K562 (cell line): ENCODE measurements around the gene SCN5A. TPM values are rescaled to one million over a fixed set of nuclear protein-coding genes. Genes with fewer than 3 reads are reported as not detected.

ENCODE experiments used
- ATAC-seq: fragments of 200-7000 bp; cut with Tn5 transposase; 3 replicates; pipeline ENCODE4 v1.9.1; 2020; ENCODE audit warnings: moderate library complexity
- BruUV-seq: library from RNA; stranded (reverse); fragments of 400-500 nt; replicated peaks from 2 replicates; lab custom pipeline; 2021; lab: Mats Ljungman, UMichigan
- CTCF ChIA-PET: fragments of 300-600 bp; formaldehyde crosslinking; extraction: SDS; loops from one replicate; lab custom pipeline; 2021; ENCODE audit warnings: low intra/inter-chr PET ratio; lab: Yijun Ruan, JAX
- POLR2A ChIA-PET: fragments of 300-600, 350-650 bp; sonication (Branson Sonifier 250); formaldehyde crosslinking; extraction: SDS; loops from one replicate; lab custom pipeline; 2021; ENCODE audit warnings: antibody characterized with exemption, inconsistent platforms; lab: Yijun Ruan, JAX
- DNase-seq, 4 experiments: peaks; one replicate each; pipeline versions ENCODE4 v3.0.0 to v3.0.0-alpha.2; 2011 to 2018; ENCODE audit warnings: low spot score in 3 of 4, mixed read lengths in 3 of 4; ENCODE audit errors: extremely low read depth in 1 of 4
- FAIRE-seq: peaks from 2 replicates; lab custom pipeline; 2011; peaks lifted over from hg19 to GRCh38; lab: Jason Lieb, UNC
- H2AFZ ChIP-seq: 2 replicates; pipeline ENCODE4 v1.6.0; 2011; ENCODE audit warnings: low read depth, low read length, control low read depth, inconsistent platforms
- H3K27ac ChIP-seq: fragments of 200-600 bp; 3 replicates; pipeline ENCODE4 v1.8.0; 2011; ENCODE audit warnings: low read depth, mild to moderate bottlenecking, control low read depth, inconsistent platforms, low read length, moderate library complexity, mixed read lengths; ENCODE audit errors: extremely low read depth
- H3K27me3 ChIP-seq, 2 experiments: fragments of 300-600 bp in 1 of 2; 2 replicates in 1 of 2; 3 replicates in 1 of 2; pipeline versions ENCODE4 v1.6.0 to v1.8.0; 2011; ENCODE audit warnings: inconsistent platforms in 2 of 2, low read length in 2 of 2, mild to moderate bottlenecking in 1 of 2, mixed read lengths in 1 of 2, moderate library complexity in 1 of 2; ENCODE audit not compliant: control insufficient read depth in 2 of 2, insufficient read depth in 2 of 2
- H3K36me3 ChIP-seq: fragments of 300-600 bp; 3 replicates; pipeline ENCODE4 v1.8.0; 2011; ENCODE audit warnings: mild to moderate bottlenecking, low read length, inconsistent platforms; ENCODE audit not compliant: control insufficient read depth, insufficient read depth
- H3K4me1 ChIP-seq, 2 experiments: fragments of 200-600 bp in 1 of 2; replicated peaks in 1 of 2; 2 replicates in 1 of 2; 3 replicates in 1 of 2; pipeline versions ENCODE4 v1.5.1 to v1.8.0; 2011; ENCODE audit warnings: inconsistent platforms in 2 of 2, low read length in 2 of 2, mild to moderate bottlenecking in 1 of 2, mixed read lengths in 1 of 2, moderate library complexity in 1 of 2; ENCODE audit not compliant: control insufficient read depth in 2 of 2, insufficient read depth in 2 of 2
- H3K4me2 ChIP-seq: 2 replicates; pipeline ENCODE4 v1.6.1; 2011; ENCODE audit warnings: low read length, control low read depth, inconsistent platforms, mixed read lengths; ENCODE audit not compliant: insufficient read depth
- H3K4me3 ChIP-seq: fragments of 200-600 bp; sonication (generic), shearing (Covaris generic); 2 replicates; pipeline ENCODE4 v1.5.1; 2016; ENCODE audit warnings: control low read depth, inconsistent platforms
- H3K79me2 ChIP-seq: fragments of 200-600 bp; 3 replicates; pipeline ENCODE4 v1.8.0; 2011; ENCODE audit warnings: low read length, inconsistent platforms; ENCODE audit not compliant: control insufficient read depth, insufficient read depth
- H3K9ac ChIP-seq, 2 experiments: 2 replicates each; pipeline versions ENCODE4 v1.6.0 to v1.6.1; 2011; ENCODE audit warnings: low read depth in 2 of 2, low read length in 2 of 2, control low read depth in 1 of 2, inconsistent platforms in 1 of 2, mild to moderate bottlenecking in 1 of 2, mixed read lengths in 1 of 2; ENCODE audit not compliant: insufficient read depth in 1 of 2
- H3K9me1 ChIP-seq: one replicate; pipeline ENCODE4 v1.6.0; 2011; ENCODE audit warnings: inconsistent platforms, mild to moderate bottlenecking, low read length, moderate library complexity; ENCODE audit not compliant: control insufficient read depth, insufficient read depth
- H3K9me3 ChIP-seq: replicated peaks from 2 replicates; pipeline ENCODE4 v1.5.1; 2011; ENCODE audit warnings: low read depth, low read length, inconsistent platforms; ENCODE audit not compliant: control insufficient read depth, insufficient read depth
- H4K20me1 ChIP-seq: replicated peaks from 2 replicates; pipeline ENCODE4 v1.6.1; 2011; ENCODE audit warnings: low read length, inconsistent platforms, mixed read lengths; ENCODE audit not compliant: control insufficient read depth, insufficient read depth
- BRCA1 ChIP-seq, 2 experiments: fragments of 450-650 bp in 1 of 2; sonication (generic) in 1 of 2; formaldehyde crosslinking in 1 of 2; IDR thresholded peaks; 2 replicates each; pipeline versions ENCODE4 v1.5.0 to v1.6.1; 2017 to 2020; ENCODE audit warnings: mild to moderate bottlenecking in 1 of 2, missing genetic modification reagents in 1 of 2
- HDGF ChIP-seq: fragments of 450-650 bp; IDR thresholded peaks from 2 replicates; pipeline ENCODE4 v1.6.1; 2016
- NCOA2 ChIP-seq, 2 experiments: fragments of 450-650 bp; IDR thresholded peaks; 2 replicates each; pipeline ENCODE4 v1.6.1; 2018; ENCODE audit warnings: mild to moderate bottlenecking in 2 of 2, moderate library complexity in 1 of 2; ENCODE audit not compliant: partially characterized antibody in 2 of 2
- NCOA4 ChIP-seq: fragments of 450-650 bp; IDR thresholded peaks from 2 replicates; pipeline ENCODE4 v1.6.1; 2018; ENCODE audit warnings: mild to moderate bottlenecking; ENCODE audit not compliant: partially characterized antibody
- NFIX ChIP-seq: fragments of 250-450 bp; sonication (Bioruptor Pico); IDR thresholded peaks from 2 replicates; pipeline ENCODE4 v1.4.0; 2020; ENCODE audit warnings: low read depth, mild to moderate bottlenecking, moderate library complexity
- PRMT5 ChIP-seq: sonication (generic); formaldehyde crosslinking; IDR thresholded peaks from 2 replicates; pipeline ENCODE4 v1.5.0; 2020; ENCODE audit warnings: missing genetic modification reagents
- ZMIZ1 ChIP-seq, 2 experiments: fragments of 150-350 bp in 1 of 2; IDR thresholded peaks; 2 replicates each; pipeline ENCODE4 v1.6.1; 2012 to 2016; ENCODE audit warnings: low read depth in 2 of 2, low read length in 2 of 2, mild to moderate bottlenecking in 1 of 2, moderate library complexity in 1 of 2
- ZNF431 ChIP-seq: sonication (generic); formaldehyde crosslinking; IDR thresholded peaks from 2 replicates; pipeline ENCODE4 v1.8.0; 2022; ENCODE audit warnings: mild to moderate bottlenecking, missing genetic modification reagents
- ZNF707 ChIP-seq: fragments of 250-450 bp; sonication (Bioruptor Pico); conservative IDR thresholded peaks from 2 replicates; pipeline ENCODE4 v1.8.0; 2022; ENCODE audit warnings: inconsistent platforms, mild to moderate bottlenecking, moderate library complexity
- ZNF77 ChIP-seq: fragments of 250-450 bp; sonication (Bioruptor Pico); IDR thresholded peaks from 2 replicates; pipeline ENCODE4 v1.5.0; 2020
- WGBS: fragments of 100-300 bp; shearing (Covaris generic); methylation state at CpG from one replicate; pipeline ENCODE4 v1.1.6; 2016; ENCODE audit warnings: low coverage, mixed read lengths; ENCODE audit not compliant: insufficient coverage; ENCODE audit errors: missing lambda C conversion rate; 5-methylcytosine and 5-hydroxymethylcytosine counted together
- in situ Hi-C: fragments of 300-500 bp; cut with MboI; formaldehyde crosslinking; loops from 4 replicates; pipeline ENCODE4 v1.15.0; 2018; ENCODE audit warnings: inconsistent platforms, mixed read lengths
- intact Hi-C: fragments of 100-400 bp; cut with micrococcal nuclease; formaldehyde crosslinking; loops from 2 replicates; pipeline ENCODE4 v1.14.2; 2022
- polyA plus RNA-seq, 8 experiments: library from polyadenylated mRNA; depleted of rRNA in 4 of 8; stranded (reverse) in 5 of 8; unstranded in 3 of 8; fragments of >200 nt; fragmentation: Nextera tagmentation in 2 of 8; fragmentation: Illumina TruSeq in 1 of 8; extraction: Ambion mirVana in 2 of 8; extraction: Trizol in 1 of 8; gene quantifications; 2 replicates each; pipeline versions ENCODE4 v1.2.1 to v1.2.3, GENCODE V29; 2011 to 2014; ENCODE audit warnings: inconsistent platforms in 1 of 8, missing spikeins in 1 of 8
- total RNA-seq, 7 experiments: library from RNA; depleted of rRNA in 6 of 7; stranded (reverse); fragments of >200 nt in 6 of 7; fragmentation: Illumina TruSeq in 2 of 7; extraction: Trizol in 2 of 7; gene quantifications; 2 replicates each; pipeline versions ENCODE4 v1.2.1 to v1.2.3, GENCODE V29; 2011 to 2021; ENCODE audit warnings: low replicate concordance in 1 of 7

The SCN5A gene
- total and polyA plus RNA-seq, 9 of the 15 experiments (the other 6 are each of a cell fraction or from before 2014, with no cell fraction given) = 0.07 to 1.4 (median 0.21) TPM; not detected in 2

GRCh38 chr3:38630606-38631005, 18.9 kb downstream of the SCN5A start (continued):
- no peak for TF ChIP-seq ZMIZ1 (IDR thresholded peaks at IDR 0.05; ENCODE audit: low read depth in 2 of 2, low read length in 2 of 2)
- no peak for TF ChIP-seq NCOA4
- no peak for TF ChIP-seq NFIX (CRISPR knock-in tag)
- no peak for TF ChIP-seq HDGF

GRCh38 chr3:38630070-38630469, 19.4 kb downstream of the SCN5A start:
- H3K4me2 ChIP-seq = no peak overlapping the region
- no peaks in the 10 kb centered on the region for H3K9me3 ChIP-seq
- H3K4me3 ChIP-seq = no peak overlapping the region
- POLR2A ChIA-PET = interaction anchor here (0.6 to 1.1 kb wide), 2 partner anchors 326 to 492 kb away, joined by 3 read pairs; partner anchors contain the start of gene MYD88
- DNase-seq = no peak
- H3K4me1 ChIP-seq = no peaks in the 10 kb centered on the region
- H3K9me1 ChIP-seq = peaks cover 4% of the 10 kb centered on the region
- BruUV-seq = no TSS peak
- H3K36me3 ChIP-seq = no peaks in the 10 kb centered on the region
- no peaks in the 10 kb centered on the region for H3K79me2 ChIP-seq
- CTCF ChIA-PET = no interaction called here
- no peak for FAIRE-seq
- H4K20me1 ChIP-seq = peaks cover 21% of the 10 kb centered on the region; the same call in 1 of the 2 replicates
- ATAC-seq = no peak
- H3K27ac ChIP-seq = no peak overlapping the region
- in situ Hi-C loops = no loop called here
- peaks cover 41 to 80% of the 10 kb centered on the region in 2 experiments for H3K27me3 ChIP-seq
- H2AFZ ChIP-seq = no peak overlapping the region
- H3K9ac ChIP-seq = 0 out of 4 replicates have a peak overlapping the region, but pooled peaks of 1 of the 2 experiments have one; percentile 4
- intact Hi-C loops = no loop called here
- 2% methylated on average over 8 of the region's 8 CpGs for WGBS
- no peak for TF ChIP-seq BRCA1 (IDR thresholded peaks at IDR 0.05)
- TF ChIP-seq BRCA1 (CRISPR knock-in tag; IDR thresholded peaks at IDR 0.05) = no peak
- no peak for TF ChIP-seq ZNF707 (CRISPR knock-in tag)
- TF ChIP-seq ZNF77 = no peak
- TF ChIP-seq PRMT5 (CRISPR knock-in tag) = no peak
- no peak for TF ChIP-seq NCOA4
- TF ChIP-seq NCOA2 (IDR thresholded peaks at IDR 0.05; ENCODE audit: partially characterized antibody in 2 of 2) = no peak
- no peak for TF ChIP-seq ZNF431
